IMR-90 (cell line): ENCODE results near the gene TMED4. TPM values are rescaled to one million over a fixed set of nuclear protein-coding genes. Genes with fewer than 3 reads are reported as not detected.

Experiments used
- ATAC-seq: fragments of 200-7000 bp; cut with Tn5 transposase; 2 replicates; pipeline ENCODE4 v1.9.1; 2020; ENCODE audit warnings: low read depth, mild to moderate bottlenecking, moderate library complexity
- BruUV-seq: library from RNA; stranded (reverse); fragments of 400-500 nt; replicated peaks from 2 replicates; lab custom pipeline; 2021; lab: Mats Ljungman, UMichigan
- CTCF ChIA-PET: fragments of 300-600 bp; formaldehyde crosslinking; extraction: SDS; loops from one replicate; lab custom pipeline; 2021; ENCODE audit warnings: antibody characterized with exemption; lab: Yijun Ruan, JAX
- POLR2A ChIA-PET: fragments of 300-600 bp; sonication (Branson Sonifier 250); formaldehyde crosslinking; loops from one replicate; lab custom pipeline; 2022; ENCODE audit warnings: antibody characterized with exemption; ENCODE audit not compliant: unreplicated experiment; lab: Charles Lee
- DNase-seq: peaks from one replicate; pipeline ENCODE4 v3.0.0; 2013
- H2AFZ ChIP-seq: replicated peaks from 2 replicates; pipeline ENCODE3; 2013; ENCODE audit warnings: low read length, mild to moderate bottlenecking; ENCODE audit not compliant: poor library complexity
- H2AK5ac ChIP-seq: 2 replicates; pipeline ENCODE4 v1.6.1; 2013; ENCODE audit warnings: low read depth, low read length, inconsistent platforms
- H2AK9ac ChIP-seq: replicated peaks from 2 replicates; pipeline ENCODE3; 2013; ENCODE audit warnings: mild to moderate bottlenecking, low read depth, low read length, moderate library complexity; ENCODE audit not compliant: poor library complexity
- H2BK120ac ChIP-seq: 2 replicates; pipeline ENCODE4 v1.6.1; 2013; ENCODE audit warnings: low read depth, low read length, inconsistent platforms
- H2BK15ac ChIP-seq: 3 replicates; pipeline ENCODE4 v1.6.1; 2013; ENCODE audit warnings: low read depth, low read length, inconsistent platforms
- H2BK20ac ChIP-seq: 2 replicates; pipeline ENCODE4 v1.6.1; 2013; ENCODE audit warnings: low read depth, mild to moderate bottlenecking, inconsistent platforms, low read length, moderate library complexity
- H2BK5ac ChIP-seq: 2 replicates; pipeline ENCODE4 v1.6.1; 2013; ENCODE audit warnings: mild to moderate bottlenecking, low read depth, low read length, inconsistent platforms; ENCODE audit not compliant: poor library complexity, severe bottlenecking
- H3K14ac ChIP-seq: replicated peaks from 2 replicates; pipeline ENCODE4 v1.6.1; 2013; ENCODE audit warnings: low read depth, low read length, inconsistent platforms
- H3K18ac ChIP-seq: 2 replicates; pipeline ENCODE4 v1.6.1; 2013; ENCODE audit warnings: low read depth, low read length, control low read depth
- H3K23ac ChIP-seq: 2 replicates; pipeline ENCODE4 v1.6.1; 2013; ENCODE audit warnings: low read depth, low read length, inconsistent platforms
- H3K27ac ChIP-seq: 2 replicates; pipeline ENCODE4 v1.5.1; 2013; ENCODE audit warnings: mild to moderate bottlenecking, control low read depth, low read length; ENCODE audit not compliant: insufficient read depth
- H3K27me3 ChIP-seq: 2 replicates; pipeline ENCODE4 v1.6.1; 2013; ENCODE audit warnings: low read length; ENCODE audit not compliant: control insufficient read depth, insufficient read depth
- H3K36me3 ChIP-seq: 2 replicates; pipeline ENCODE4 v1.6.1; 2013; ENCODE audit warnings: low read length, mixed read lengths; ENCODE audit not compliant: control insufficient read depth, insufficient read depth
- H3K4ac ChIP-seq: 2 replicates; pipeline ENCODE4 v1.6.1; 2013; ENCODE audit warnings: low read depth, low read length, inconsistent platforms
- H3K4me1 ChIP-seq: 2 replicates; pipeline ENCODE4 v1.6.1; 2013; ENCODE audit warnings: low read length, mixed read lengths; ENCODE audit not compliant: control insufficient read depth, insufficient read depth
- H3K4me2 ChIP-seq: 2 replicates; pipeline ENCODE4 v1.6.1; 2013; ENCODE audit warnings: low read depth, mild to moderate bottlenecking, control low read depth, low read length, moderate library complexity
- H3K4me3 ChIP-seq: 2 replicates; pipeline ENCODE4 v1.5.1; 2013; ENCODE audit warnings: low read depth, mild to moderate bottlenecking, control low read depth, low read length, moderate library complexity; ENCODE audit not compliant: insufficient read depth
- H3K56ac ChIP-seq: 2 replicates; pipeline ENCODE4 v1.6.1; 2013; ENCODE audit warnings: low read length, inconsistent platforms; ENCODE audit not compliant: insufficient read depth; ENCODE audit errors: extremely low read depth
- H3K79me1 ChIP-seq, 2 experiments: 2 replicates each; pipeline ENCODE4 v1.6.1; 2013; ENCODE audit warnings: low read length in 2 of 2, inconsistent platforms in 1 of 2, low read depth in 1 of 2
- H3K9ac ChIP-seq: 2 replicates; pipeline ENCODE4 v1.6.1; 2013; ENCODE audit warnings: low read depth, low read length, control low read depth
- H3K9me1 ChIP-seq: 2 replicates; pipeline ENCODE4 v1.6.1; 2013; ENCODE audit warnings: low read length, inconsistent platforms; ENCODE audit not compliant: insufficient read depth
- H3K9me3 ChIP-seq: 2 replicates; pipeline ENCODE4 v1.6.1; 2013; ENCODE audit warnings: low read length; ENCODE audit not compliant: control insufficient read depth, insufficient read depth
- H4K20me1 ChIP-seq: 2 replicates; pipeline ENCODE4 v1.6.1; 2013; ENCODE audit warnings: low read length, inconsistent platforms; ENCODE audit not compliant: insufficient read depth
- H4K5ac ChIP-seq: 2 replicates; pipeline ENCODE4 v1.6.1; 2013; ENCODE audit warnings: mild to moderate bottlenecking, low read depth, low read length, control low read depth
- H4K8ac ChIP-seq, 2 experiments: 2 replicates each; pipeline ENCODE4 v1.6.1; 2013; ENCODE audit warnings: low read depth in 2 of 2, low read length in 2 of 2, control low read depth in 1 of 2, inconsistent platforms in 1 of 2
- H4K91ac ChIP-seq: 2 replicates; pipeline ENCODE4 v1.6.1; 2013; ENCODE audit warnings: low read depth, low read length, inconsistent platforms; ENCODE audit not compliant: insufficient read depth
- CEBPB ChIP-seq: IDR thresholded peaks from 2 replicates; pipeline ENCODE4 v1.6.1; 2012; ENCODE audit warnings: low read depth, low read length, improper control_type of control experiment
- NFE2L2 ChIP-seq: fragments of 150-350 bp; IDR thresholded peaks from 2 replicates; pipeline ENCODE4 v1.6.1; 2016; ENCODE audit warnings: low read depth, mild to moderate bottlenecking, low read length
- WGBS, 2 experiments: methylation state at CpG; one replicate each; pipeline versions ENCODE4 v1.1.5 to v1.1.7; 2013; ENCODE audit warnings: missing lambda C conversion rate in 2 of 2; ENCODE audit not compliant: insufficient read length in 1 of 2; ENCODE audit errors: extremely low coverage in 2 of 2; 5-methylcytosine and 5-hydroxymethylcytosine counted together
- dilution Hi-C: fragments of 300-500 bp; cut with HindIII; formaldehyde crosslinking; loops from one replicate; pipeline ENCODE4 v1.14.3; 2018; ENCODE audit warnings: low sequenced_read_pairs; ENCODE audit not compliant: unreplicated experiment
- in situ Hi-C: fragments of 300-500 bp; cut with MboI; formaldehyde crosslinking; loops from 3 replicates; pipeline ENCODE4 v1.14.3; 2019; ENCODE audit warnings: low sequenced_read_pairs, inconsistent platforms, mixed read lengths
- intact Hi-C: fragments of 100-400 bp; cut with micrococcal nuclease; formaldehyde crosslinking; loops from 2 replicates; pipeline ENCODE4 v1.10.0; 2022
- polyA plus RNA-seq, 3 experiments: library from polyadenylated mRNA; depleted of rRNA; stranded (reverse); fragments of >200 nt; gene quantifications; 2 replicates each; pipeline ENCODE4 v1.2.3, GENCODE V29; 2012; ENCODE audit warnings: low replicate concordance in 1 of 3
- total RNA-seq: library from RNA; depleted of rRNA; stranded (reverse); fragments of >200 nt; gene quantifications from 2 replicates; pipeline ENCODE4 v1.2.3, GENCODE V29; 2012

Gene TMED4
- total and polyA plus RNA-seq, 2 of the 4 experiments (the other 2 are of a cell fraction) = 58.6 to 92.7 TPM

GRCh38 chr7:44561481-44561880, 20.6 kb downstream of the TMED4 start:
- no peak overlapping the region for H4K8ac ChIP-seq
- no peak overlapping the region for H2BK120ac ChIP-seq
- no peak overlapping the region for H3K4me3 ChIP-seq
- ChIA-PET POLR2A (no interaction called here), CTCF (no interaction called here)
- intact Hi-C loops = no loop called here
- H3K4ac ChIP-seq = no peak overlapping the region
- H3K9ac ChIP-seq = no peak overlapping the region
- no peaks in the 10 kb centered on the region for H3K27me3 ChIP-seq
- H4K5ac ChIP-seq = no peak overlapping the region
- no peak overlapping the region for H3K4me2 ChIP-seq
- H4K91ac ChIP-seq = no peak overlapping the region
- no peak overlapping the region for H3K56ac ChIP-seq
- H3K14ac ChIP-seq = no peak overlapping the region
- TF ChIP-seq NFE2L2 = no peak
- no peak for TF ChIP-seq CEBPB
- H3K18ac ChIP-seq = no peak overlapping the region
- H2AK5ac ChIP-seq = no peak overlapping the region
- H4K20me1 ChIP-seq = peaks cover 20% of the 10 kb centered on the region
- peaks cover 0 to 18% of the 10 kb centered on the region in 2 experiments; a peak in 2 of 4 replicates for H3K79me1 ChIP-seq
- no peak overlapping the region for H2AK9ac ChIP-seq
- BruUV-seq = no TSS peak
- H3K9me1 ChIP-seq = peaks cover 6% of the 10 kb centered on the region; the same call in 1 of the 2 replicates
- DNase-seq (no peak), ATAC-seq (no peak)
- H3K23ac ChIP-seq = no peak overlapping the region
- peaks cover 2% of the 10 kb centered on the region; the same call in 1 of the 2 replicates for H3K4me1 ChIP-seq
- no peak overlapping the region for H2BK5ac ChIP-seq
- no peak overlapping the region for H2BK20ac ChIP-seq
- 88% methylated on average over 4 of the region's 6 CpGs; no CpG with 5 or more reads in 1 of the 2 experiments for WGBS, 2 experiments
- in situ Hi-C loops = loop anchor here (10.0 kb wide), 1 partner anchor 317 kb away; no protein-coding TSS in a partner anchor
- no peaks in the 10 kb centered on the region for H3K9me3 ChIP-seq
- no peak overlapping the region for H2AFZ ChIP-seq
- peaks cover 22% of the 10 kb centered on the region for H3K36me3 ChIP-seq
- H2BK15ac ChIP-seq = no peak overlapping the region
- dilution Hi-C loops = no loop called here
- no peak overlapping the region for H3K27ac ChIP-seq
